ACC112 (cell line): ENCODE results near the gene STARD6.
"Not testable (repeated sequence)": the region's sequence is repeated elsewhere in the genome, so short reads cannot be mapped to it uniquely, and the experiment has no call there.

Experiments used
- H2AFZ ChIP-seq: fragments of 200-600 bp; sonication (generic); one replicate; pipeline ENCODE4 v1.6.0; 2017; ENCODE audit warnings: antibody characterized with exemption, low read length; ENCODE audit not compliant: unreplicated experiment
- H3K27ac ChIP-seq: fragments of 200-600 bp; sonication (generic); 2 replicates; pipeline ENCODE4 v1.5.1; 2014; ENCODE audit warnings: low read depth, mild to moderate bottlenecking, antibody characterized with exemption, low read length, moderate library complexity
- H3K27me3 ChIP-seq: fragments of 200-600 bp; sonication (generic); 2 replicates; pipeline ENCODE4 v1.6.1; 2014; ENCODE audit warnings: mild to moderate bottlenecking, antibody characterized with exemption, low read length, moderate library complexity, mixed read lengths; ENCODE audit not compliant: insufficient read depth
- H3K36me3 ChIP-seq: fragments of 200-600 bp; sonication (generic); 2 replicates; pipeline ENCODE4 v1.6.1; 2016; ENCODE audit warnings: mild to moderate bottlenecking, antibody characterized with exemption, low read length, moderate library complexity, mixed read lengths; ENCODE audit not compliant: insufficient read depth
- H3K4me1 ChIP-seq: fragments of 200-600 bp; sonication (generic); one replicate; pipeline ENCODE4 v1.6.1; 2016; ENCODE audit warnings: low read length, mixed read lengths; ENCODE audit not compliant: insufficient read depth, unreplicated experiment, control insufficient read depth
- H3K4me3 ChIP-seq: fragments of 200-600 bp; sonication (generic); 2 replicates; pipeline ENCODE4 v1.5.1; 2014; ENCODE audit warnings: mild to moderate bottlenecking, low read depth, low read length
- H3K79me2 ChIP-seq: fragments of 200-600 bp; sonication (generic); one replicate; pipeline ENCODE4 v1.6.0; 2016; ENCODE audit warnings: low read length; ENCODE audit not compliant: control insufficient read depth, unreplicated experiment, insufficient read depth

Gene STARD6

GRCh38 chr18:54303408-54303807 is 54.2 kb downstream of the STARD6 start:
- H3K4me3 ChIP-seq: no peak overlapping the region
- no peaks in the 10 kb centered on the region for H3K27me3 ChIP-seq
- no peak overlapping the region for H3K27ac ChIP-seq
- H3K36me3 ChIP-seq: no peaks in the 10 kb centered on the region
- H3K4me1 ChIP-seq: no peaks in the 10 kb centered on the region
- H3K79me2 ChIP-seq: no peaks in the 10 kb centered on the region
- H2AFZ ChIP-seq: no peak overlapping the region

- peaks cover 13% of the 10 kb centered on the region for H3K36me3 ChIP-seq
- not testable (repeated sequence) for H3K27ac ChIP-seq, H3K4me3 ChIP-seq, H3K79me2 ChIP-seq, H2AFZ ChIP-seq, H3K27me3 ChIP-seq, H3K4me1 ChIP-seq
Observed at GRCh38 chr18:54298991-54299390, 58.7 kb downstream of the STARD6 start.

- Histone ChIP-seq H3K36me3 (peaks cover 24% of the 10 kb centered on the region), H3K27ac (no peak overlapping the region), H3K4me3 (no peak overlapping the region), H3K27me3 (no peaks in the 10 kb centered on the region), H2AFZ (no peak overlapping the region), H3K4me1 (no peaks in the 10 kb centered on the region), H3K79me2 (no peaks in the 10 kb centered on the region)
Observed at GRCh38 chr18:54296062-54296461, 61.6 kb downstream of the STARD6 start.

GRCh38 chr18:54294274-54294673 is 63.4 kb downstream of the STARD6 start:
- Histone ChIP-seq H3K27ac (no peak overlapping the region), H2AFZ (no peak overlapping the region), H3K36me3 (peaks cover 26% of the 10 kb centered on the region), H3K4me1 (no peaks in the 10 kb centered on the region), H3K27me3 (no peaks in the 10 kb centered on the region), H3K4me3 (no peak overlapping the region), H3K79me2 (no peaks in the 10 kb centered on the region)

GRCh38 chr18:54284981-54285785 is 72.5 kb downstream of the STARD6 start:
- peaks cover 43% of the 10 kb centered on the region for H3K36me3 ChIP-seq
- no peaks in the 10 kb centered on the region for H3K27me3 ChIP-seq
- H2AFZ ChIP-seq: no peak overlapping the region
- no peak overlapping the region for H3K4me3 ChIP-seq
- H3K79me2 ChIP-seq: no peaks in the 10 kb centered on the region
- peaks cover 16% of the 10 kb centered on the region for H3K4me1 ChIP-seq
- H3K27ac ChIP-seq: peak overlapping the region; percentile 64

DNA sequence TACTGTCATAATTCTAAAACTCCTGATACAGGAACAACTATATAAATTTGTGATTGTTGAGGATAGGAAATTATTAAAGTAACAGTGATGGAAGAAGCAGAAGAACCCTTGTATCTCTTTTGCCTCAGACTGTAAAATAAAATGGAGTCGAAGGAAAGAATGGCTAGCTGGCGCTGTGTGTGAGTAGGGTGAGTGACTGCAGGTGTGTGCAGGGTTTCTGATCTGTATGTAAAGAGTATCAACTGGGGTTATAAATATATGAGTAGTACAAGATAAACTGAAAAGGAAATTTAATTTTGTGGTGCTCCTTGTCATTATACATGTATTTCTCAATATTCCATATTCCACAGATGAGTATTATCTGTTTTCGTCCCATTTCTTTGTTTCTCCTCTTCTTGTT is 73.1 kb downstream of the STARD6 start:
- peaks cover 43% of the 10 kb centered on the region for H3K36me3 ChIP-seq
- no peaks in the 10 kb centered on the region for H3K27me3 ChIP-seq
- peaks cover 16% of the 10 kb centered on the region for H3K4me1 ChIP-seq
- H2AFZ ChIP-seq: no peak overlapping the region
- H3K27ac ChIP-seq: 0 out of 2 replicates have a peak overlapping the region, but pooled peaks have one; percentile 13
- no peak overlapping the region for H3K4me3 ChIP-seq
- H3K79me2 ChIP-seq: no peaks in the 10 kb centered on the region

DNA sequence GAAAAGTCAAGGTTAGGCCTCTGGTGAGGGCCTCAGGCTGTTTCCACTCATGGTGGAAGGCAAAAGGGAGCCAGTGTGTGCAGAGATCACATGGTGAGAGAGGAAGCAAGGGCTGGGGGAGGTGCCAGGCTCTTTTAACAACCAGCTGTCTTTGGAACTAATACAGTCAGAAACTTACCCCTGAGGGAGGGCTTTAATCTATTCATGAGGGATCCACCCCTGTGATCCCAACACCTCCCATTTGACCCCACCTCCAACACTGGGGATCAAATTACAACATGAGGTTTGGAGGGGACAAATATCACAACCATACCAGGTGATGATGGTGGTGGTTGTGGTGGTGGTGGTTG is 77.5 kb downstream of the STARD6 start:
- H3K4me1 ChIP-seq: peaks cover 9% of the 10 kb centered on the region
- H3K79me2 ChIP-seq: no peaks in the 10 kb centered on the region
- H3K27me3 ChIP-seq: no peaks in the 10 kb centered on the region
- no peak overlapping the region for H3K4me3 ChIP-seq
- no peak overlapping the region for H2AFZ ChIP-seq
- no peak overlapping the region for H3K27ac ChIP-seq
- H3K36me3 ChIP-seq: peaks cover 18% of the 10 kb centered on the region

DNA sequence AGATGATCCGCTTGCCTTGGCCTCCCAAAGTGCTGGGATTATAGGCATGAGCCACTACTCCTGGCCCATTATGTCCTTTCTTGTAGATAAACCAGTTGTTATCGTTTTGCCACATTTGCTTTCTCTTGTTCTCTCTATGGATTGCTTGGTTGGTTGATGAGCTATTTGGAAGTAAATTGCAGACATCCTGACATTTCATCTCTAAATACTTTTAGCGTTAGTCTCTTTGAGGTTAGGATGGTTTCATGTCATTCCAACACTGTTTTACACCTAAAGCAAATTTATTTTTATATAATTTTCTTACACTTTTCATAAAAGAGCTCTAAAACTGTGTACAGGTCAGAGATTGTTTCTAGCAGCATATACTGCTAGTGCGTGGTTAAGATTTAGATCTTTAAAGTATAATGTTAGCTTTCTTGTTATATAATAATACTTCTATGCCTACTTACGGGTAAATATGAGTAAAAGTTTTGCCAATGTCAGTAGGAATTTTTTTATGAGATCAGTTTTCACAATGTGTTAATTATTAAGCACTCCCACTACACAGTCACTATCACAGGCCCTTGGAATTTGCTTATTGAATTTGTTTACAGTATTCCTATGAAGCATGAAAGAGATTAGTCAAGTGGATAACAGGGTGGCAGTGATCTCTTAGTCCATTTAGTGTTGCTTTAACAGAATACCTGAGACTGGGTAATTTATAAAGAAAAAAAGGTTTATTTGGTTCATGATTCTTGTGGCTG is 78.0 kb downstream of the STARD6 start:
- H2AFZ ChIP-seq: no peak overlapping the region
- H3K27me3 ChIP-seq: no peaks in the 10 kb centered on the region
- no peak overlapping the region for H3K4me3 ChIP-seq
- H3K79me2 ChIP-seq: no peaks in the 10 kb centered on the region
- no peak overlapping the region for H3K27ac ChIP-seq
- H3K36me3 ChIP-seq: peaks cover 16% of the 10 kb centered on the region
- peaks cover 4% of the 10 kb centered on the region for H3K4me1 ChIP-seq

- no peaks in the 10 kb centered on the region for H3K4me1 ChIP-seq
- no peak overlapping the region for H2AFZ ChIP-seq
- H3K4me3 ChIP-seq: no peak overlapping the region
- H3K27ac ChIP-seq: no peak overlapping the region
- H3K79me2 ChIP-seq: no peaks in the 10 kb centered on the region
- H3K27me3 ChIP-seq: no peaks in the 10 kb centered on the region
- peaks cover 12% of the 10 kb centered on the region for H3K36me3 ChIP-seq
Observed at GRCh38 chr18:54278615-54279014, 79.0 kb downstream of the STARD6 start.

DNA sequence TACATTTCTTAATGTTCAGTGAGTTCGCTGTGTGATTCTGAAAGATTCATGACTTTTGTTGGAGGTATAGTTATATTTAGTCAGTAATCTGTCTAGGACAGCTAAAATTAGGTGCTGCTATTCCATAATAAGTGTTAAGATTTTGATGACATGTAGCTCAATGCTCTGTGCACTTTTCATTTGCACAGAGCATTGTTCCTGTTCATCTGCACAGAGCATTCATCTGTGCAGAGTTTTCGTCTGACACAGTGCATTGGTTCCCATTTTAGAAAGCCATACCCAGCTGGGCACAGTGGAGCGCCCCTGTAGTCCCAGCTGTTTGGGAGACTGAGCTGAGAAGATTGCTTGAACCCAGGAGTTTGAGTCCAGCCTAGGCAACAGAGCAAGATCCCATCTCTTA is 79.8 kb downstream of the STARD6 start:
- H3K27ac ChIP-seq: no peak overlapping the region
- H3K36me3 ChIP-seq: peaks cover 8% of the 10 kb centered on the region
- H2AFZ ChIP-seq: no peak overlapping the region

More for the DNA sequence above, 79.8 kb downstream of the STARD6 start:
- Histone ChIP-seq H3K4me1 (no peaks in the 10 kb centered on the region), H3K27me3 (no peaks in the 10 kb centered on the region), H3K4me3 (no peak overlapping the region), H3K79me2 (no peaks in the 10 kb centered on the region)
